ENCODE data around the gene MCTP1. TPM values are rescaled to one million over a fixed set of nuclear protein-coding genes. Genes with fewer than 3 reads are reported as not detected.

Gene MCTP1
- total RNA-seq, 1 experiment from 2014 or later: 25.8 TPM

GRCh38 chr5:95098012-95098411, 186.9 kb downstream of the MCTP1 start:
- Histone ChIP-seq H3K27ac (ENCODE audit: low read depth, low read length, poor library complexity, severe bottlenecking) (no peak overlapping the region), H3K27me3 (replicated peaks; ENCODE audit: insufficient read depth, low read depth, low read length, poor library complexity) (no peaks in the 10 kb centered on the region), H3K9me3 (ENCODE audit: low read depth, low read length, poor library complexity, severe bottlenecking) (no peaks in the 10 kb centered on the region), H3K4me1 (ENCODE audit: insufficient read depth, low read length, poor library complexity, severe bottlenecking) (no peaks in the 10 kb centered on the region), H3K36me3 (ENCODE audit: insufficient read depth, low read length, poor library complexity, severe bottlenecking) (no peaks in the 10 kb centered on the region), H3K4me3 (ENCODE audit: low read depth, low read length, poor library complexity, severe bottlenecking) (no peak overlapping the region)
- no peak for DNase-seq (ENCODE audit: low spot score)
- BruUV-seq (replicated peaks): no TSS peak
- ChIA-PET CTCF (no interaction called here), POLR2A (ENCODE audit: low non-redundant PET) (no interaction called here)
- TF ChIP-seq CTCF (conservative IDR thresholded peaks at IDR 0.05; ENCODE audit: low read depth, low read length) (no peak), EZH2 (IDR thresholded peaks at IDR 0.05; ENCODE audit: borderline replicate concordance, low read depth, low read length, poor library complexity, severe bottlenecking) (no peak)
- intact Hi-C loops (cut with micrococcal nuclease; ENCODE audit: unreplicated experiment): no loop called here

- ChIA-PET POLR2A (ENCODE audit: low non-redundant PET) (no interaction called here), CTCF (no interaction called here)
- TF ChIP-seq CTCF (conservative IDR thresholded peaks at IDR 0.05; ENCODE audit: low read depth, low read length) (no peak), EZH2 (IDR thresholded peaks at IDR 0.05; ENCODE audit: borderline replicate concordance, low read depth, low read length, poor library complexity, severe bottlenecking) (no peak)
- intact Hi-C loops (cut with micrococcal nuclease; ENCODE audit: unreplicated experiment): no loop called here
- no peak overlapping the region for H3K4me3 ChIP-seq (ENCODE audit: low read depth, low read length, poor library complexity, severe bottlenecking)
- H3K36me3 ChIP-seq (ENCODE audit: insufficient read depth, low read length, poor library complexity, severe bottlenecking): no peaks in the 10 kb centered on the region
- H3K27me3 ChIP-seq (replicated peaks; ENCODE audit: insufficient read depth, low read depth, low read length, poor library complexity): no peaks in the 10 kb centered on the region
- H3K9me3 ChIP-seq (ENCODE audit: low read depth, low read length, poor library complexity, severe bottlenecking): no peaks in the 10 kb centered on the region
- H3K27ac ChIP-seq (ENCODE audit: low read depth, low read length, poor library complexity, severe bottlenecking): no peak overlapping the region
- no peak for DNase-seq (ENCODE audit: low spot score)
- BruUV-seq (replicated peaks): no TSS peak
- H3K4me1 ChIP-seq (ENCODE audit: insufficient read depth, low read length, poor library complexity, severe bottlenecking): no peaks in the 10 kb centered on the region
These were observed 191.7 kb downstream of the MCTP1 start for GRCh38 chr5:95093211-95093610.

- H3K36me3 ChIP-seq (ENCODE audit: insufficient read depth, low read length, poor library complexity, severe bottlenecking): no peaks in the 10 kb centered on the region
- TF ChIP-seq EZH2 (IDR thresholded peaks at IDR 0.05; ENCODE audit: borderline replicate concordance, low read depth, low read length, poor library complexity, severe bottlenecking) (no peak), CTCF (conservative IDR thresholded peaks at IDR 0.05; ENCODE audit: low read depth, low read length) (no peak)
- no TSS peak for BruUV-seq (replicated peaks)
- intact Hi-C loops (cut with micrococcal nuclease; ENCODE audit: unreplicated experiment): no loop called here
- H3K9me3 ChIP-seq (ENCODE audit: low read depth, low read length, poor library complexity, severe bottlenecking): no peaks in the 10 kb centered on the region
- ChIA-PET CTCF (no interaction called here), POLR2A (ENCODE audit: low non-redundant PET) (no interaction called here)
- no peak overlapping the region for H3K4me3 ChIP-seq (ENCODE audit: low read depth, low read length, poor library complexity, severe bottlenecking)
- H3K27ac ChIP-seq (ENCODE audit: low read depth, low read length, poor library complexity, severe bottlenecking): no peak overlapping the region
- H3K27me3 ChIP-seq (replicated peaks; ENCODE audit: insufficient read depth, low read depth, low read length, poor library complexity): no peaks in the 10 kb centered on the region
- no peak for DNase-seq (ENCODE audit: low spot score)
- H3K4me1 ChIP-seq (ENCODE audit: insufficient read depth, low read length, poor library complexity, severe bottlenecking): no peaks in the 10 kb centered on the region
These were observed 194.1 kb downstream of the MCTP1 start for GRCh38 chr5:95090774-95091173.
